GM21723 (cell line): ENCODE results near the gene TP53I13.

Experiments
- ATAC-seq: cut with Tn5 transposase; IDR thresholded peaks from one replicate; pipeline ENCODE4 v1.9.1; 2021; ENCODE audit warnings: mild to moderate bottlenecking, moderate library complexity; ENCODE audit not compliant: unreplicated experiment

The TP53I13 gene

DNA sequence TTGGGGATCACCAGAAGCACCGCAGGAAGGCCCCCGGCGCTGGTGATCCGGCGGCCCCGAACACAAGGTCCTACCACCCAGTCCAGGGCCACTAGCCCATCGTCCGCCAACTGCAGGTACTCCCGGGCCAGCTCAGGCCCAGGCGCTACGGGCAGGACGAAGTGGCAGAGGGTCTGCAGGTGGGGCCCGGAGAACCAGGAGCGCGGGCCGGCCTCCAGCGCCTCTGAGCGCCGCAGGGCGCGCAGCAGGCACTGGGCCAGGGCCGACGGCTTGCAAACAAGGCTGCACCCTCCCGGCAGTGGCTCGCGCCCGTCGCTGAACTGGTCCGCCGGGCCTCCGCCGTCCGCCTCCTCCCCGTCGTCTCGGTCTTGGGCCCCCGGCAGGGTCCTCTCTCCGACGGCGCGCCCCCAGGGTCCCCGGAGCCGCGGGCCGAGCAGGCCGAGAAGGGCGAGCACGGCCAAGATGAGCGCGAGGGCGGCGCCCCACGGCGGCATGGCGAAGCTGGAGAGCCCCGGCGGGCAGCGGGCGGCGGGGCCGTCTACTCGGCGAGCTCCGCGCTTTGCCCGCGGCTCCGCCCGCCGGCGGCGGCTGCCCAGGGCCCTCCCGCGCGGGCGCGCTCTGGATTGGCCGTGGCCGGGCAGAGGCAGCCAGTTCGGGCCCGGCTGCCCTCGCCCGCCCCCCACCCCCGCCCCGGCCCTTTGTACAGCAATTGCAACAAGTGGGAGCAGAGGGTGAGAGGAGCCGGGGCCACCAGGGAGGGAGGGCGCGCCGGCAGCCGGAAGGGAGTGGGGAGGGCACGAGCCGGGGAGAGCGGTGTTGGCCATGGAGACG is 1.8 kb upstream of the TP53I13 start, which contains the start of gene ABHD15:
ABHD15 (minus strand) TSS at position 565 of the 831 bp plus-strand sequence; CDS start at position 494, 71 bp downstream.
- ATAC-seq, result peak; percentile 21

DNA sequence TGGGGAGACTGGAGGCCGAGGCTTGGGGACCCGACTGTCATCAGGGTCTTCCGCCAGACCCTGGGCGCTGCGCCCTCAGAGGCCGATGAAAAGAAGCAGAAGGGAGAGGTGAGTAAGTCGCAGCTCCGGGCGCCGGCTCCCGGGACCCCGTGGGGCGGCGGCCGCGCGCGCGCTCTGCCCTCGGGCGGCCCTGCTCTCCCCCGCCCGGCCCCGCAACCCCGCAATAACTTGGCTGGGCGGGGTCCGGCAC is 1.3 kb upstream of the TP53I13 start:
- ATAC-seq, result peak; percentile 20

DNA sequence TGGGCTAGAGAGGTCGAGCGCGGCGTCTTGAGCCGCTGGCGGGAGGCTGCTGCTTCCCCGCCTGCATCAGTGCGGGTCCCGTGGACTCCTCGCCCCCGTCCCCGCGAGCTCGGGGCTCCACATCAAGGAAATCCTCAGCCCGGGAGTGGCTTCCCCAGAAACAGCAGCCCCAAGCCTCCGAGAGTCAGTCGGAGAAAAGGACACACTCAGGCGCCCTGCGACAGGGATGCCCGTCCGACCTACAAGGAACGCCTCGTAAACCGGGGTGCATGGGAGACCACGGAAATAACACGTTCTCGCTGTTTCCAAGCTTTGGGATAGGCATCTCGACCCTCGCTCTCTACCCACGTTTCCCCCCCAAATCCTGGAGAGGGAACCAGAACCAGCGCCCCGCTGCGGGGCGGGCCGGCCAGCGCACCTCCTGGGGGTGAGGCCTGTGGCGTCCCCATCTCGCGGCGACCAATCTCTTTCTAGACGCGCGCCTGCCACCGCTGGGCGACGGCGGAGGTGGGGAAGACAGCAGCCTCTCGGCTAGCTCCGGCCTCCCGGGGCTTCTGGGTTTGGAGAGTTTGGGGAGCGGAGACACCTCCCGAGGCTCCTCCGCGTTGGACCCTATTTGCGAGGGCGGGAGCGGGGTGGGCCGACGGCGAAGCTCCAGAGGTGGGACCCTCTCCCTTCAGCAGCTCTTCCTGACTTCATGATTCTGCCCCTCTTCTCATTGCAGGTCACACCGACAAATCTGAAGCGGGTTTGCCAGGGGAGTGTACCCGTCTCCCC is 759 bp upstream of the TP53I13 start:
- peak; percentile 54 for ATAC-seq

DNA sequence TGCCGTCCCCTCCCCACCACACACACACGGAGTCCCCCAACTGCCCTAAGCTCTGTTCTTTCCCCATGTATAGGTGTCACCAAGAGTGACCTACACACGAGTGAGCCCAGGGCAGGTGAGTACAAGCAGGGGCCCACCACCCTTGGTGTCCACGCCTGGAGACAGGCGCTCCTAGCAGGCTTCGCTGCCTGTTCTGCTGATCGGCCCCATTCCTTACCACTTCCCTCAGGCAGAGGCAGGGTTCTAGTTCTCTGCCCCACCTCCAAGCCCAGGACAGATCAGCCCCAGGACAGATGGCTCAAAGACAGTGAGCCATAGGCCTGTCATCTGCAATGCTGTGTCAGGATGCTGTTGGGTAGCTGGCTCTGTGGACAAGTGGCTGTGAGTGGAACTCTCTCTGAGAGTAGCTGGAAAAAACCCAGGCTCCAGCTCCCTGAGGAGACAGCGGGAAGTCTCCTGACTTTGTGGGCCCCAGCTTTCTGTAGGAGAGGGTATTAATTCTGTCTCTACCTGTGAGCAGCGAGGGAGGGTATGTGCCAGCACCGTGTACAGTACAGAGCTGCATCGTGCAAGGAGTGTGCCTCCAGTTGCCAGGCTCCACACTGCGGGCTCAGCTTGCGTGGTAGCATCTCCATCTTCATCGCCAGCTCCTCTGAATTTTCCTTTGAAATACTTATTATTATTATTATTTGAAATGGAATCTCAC is 897 bp downstream of the TP53I13 start:
- ATAC-seq, result no peak

DNA sequence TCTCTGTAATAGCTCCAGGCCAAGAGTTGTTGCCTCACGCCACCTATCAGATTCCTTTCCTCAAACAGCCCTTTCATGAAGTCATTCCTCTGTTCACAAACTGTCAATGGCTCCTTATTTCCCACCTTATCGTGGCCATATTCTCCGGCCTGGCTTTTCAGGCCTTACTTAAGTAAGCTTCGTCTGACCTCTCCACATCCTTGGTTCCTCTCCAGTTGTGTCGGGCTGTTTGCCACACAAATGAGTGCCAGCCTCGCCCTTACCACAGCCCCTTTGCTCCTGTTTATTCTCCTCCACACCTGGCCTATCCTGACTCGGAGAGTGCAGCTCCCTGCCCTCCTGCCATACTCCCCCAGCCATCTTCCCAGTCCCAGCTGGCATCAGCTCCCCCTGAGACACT is 2.0 kb downstream of the TP53I13 start:
- ATAC-seq, result no peak

DNA sequence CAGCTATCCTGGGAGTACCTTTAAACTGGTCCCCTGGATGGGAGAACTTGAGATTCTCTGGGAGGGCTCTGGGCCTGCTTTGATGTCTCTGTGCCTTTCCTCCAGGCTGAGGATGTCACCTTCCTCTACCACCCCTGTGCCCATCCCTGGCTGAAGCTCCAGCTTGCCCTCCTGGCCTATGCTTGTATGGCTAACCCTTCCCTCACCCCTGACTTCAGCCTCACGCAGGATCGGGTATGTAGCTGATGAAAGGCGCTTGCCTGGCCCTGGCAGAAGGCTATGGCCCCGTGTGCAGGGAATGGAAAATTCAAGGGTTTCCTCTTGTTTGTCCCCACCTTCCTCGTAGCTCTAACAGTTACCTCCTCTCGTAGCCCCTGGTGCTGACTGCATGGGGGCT is 3.0 kb downstream of the TP53I13 start:
- ATAC-seq, result no peak

DNA sequence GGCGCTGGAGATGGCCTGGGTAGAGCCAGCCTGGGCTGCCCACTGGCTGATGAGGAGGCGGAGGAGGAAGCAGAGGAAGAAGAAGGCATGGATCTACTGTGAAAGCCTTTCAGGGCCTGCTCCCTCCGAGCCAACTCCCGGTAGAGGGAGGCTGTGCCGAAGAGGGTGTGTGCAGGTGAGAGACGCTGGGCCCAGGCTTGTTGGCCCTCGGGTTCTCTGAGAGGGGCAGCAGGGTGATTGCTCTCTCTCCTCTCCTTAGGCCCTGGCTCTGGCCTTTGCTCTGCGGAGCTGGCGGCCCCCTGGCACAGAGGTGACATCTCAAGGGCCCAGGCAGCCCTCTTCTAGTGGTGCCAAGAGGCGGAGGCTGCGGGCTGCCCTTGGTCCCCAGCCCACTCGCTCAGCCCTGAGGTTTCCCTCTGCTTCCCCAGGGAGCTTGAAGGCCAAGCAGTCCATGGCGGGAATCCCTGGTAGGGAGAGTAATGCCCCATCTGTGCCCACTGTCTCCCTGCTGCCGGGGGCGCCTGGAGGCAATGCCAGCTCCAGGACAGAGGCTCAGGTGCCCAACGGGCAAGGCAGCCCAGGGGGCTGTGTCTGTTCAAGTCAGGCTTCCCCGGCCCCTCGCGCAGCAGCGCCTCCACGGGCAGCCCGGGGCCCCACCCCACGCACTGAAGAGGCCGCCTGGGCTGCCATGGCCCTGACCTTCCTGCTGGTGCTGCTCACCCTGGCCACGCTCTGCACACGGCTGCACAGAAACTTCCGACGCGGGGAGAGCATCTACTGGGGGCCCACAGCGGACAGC is 3.6 kb downstream of the TP53I13 start:
- ATAC-seq, result no peak

DNA sequence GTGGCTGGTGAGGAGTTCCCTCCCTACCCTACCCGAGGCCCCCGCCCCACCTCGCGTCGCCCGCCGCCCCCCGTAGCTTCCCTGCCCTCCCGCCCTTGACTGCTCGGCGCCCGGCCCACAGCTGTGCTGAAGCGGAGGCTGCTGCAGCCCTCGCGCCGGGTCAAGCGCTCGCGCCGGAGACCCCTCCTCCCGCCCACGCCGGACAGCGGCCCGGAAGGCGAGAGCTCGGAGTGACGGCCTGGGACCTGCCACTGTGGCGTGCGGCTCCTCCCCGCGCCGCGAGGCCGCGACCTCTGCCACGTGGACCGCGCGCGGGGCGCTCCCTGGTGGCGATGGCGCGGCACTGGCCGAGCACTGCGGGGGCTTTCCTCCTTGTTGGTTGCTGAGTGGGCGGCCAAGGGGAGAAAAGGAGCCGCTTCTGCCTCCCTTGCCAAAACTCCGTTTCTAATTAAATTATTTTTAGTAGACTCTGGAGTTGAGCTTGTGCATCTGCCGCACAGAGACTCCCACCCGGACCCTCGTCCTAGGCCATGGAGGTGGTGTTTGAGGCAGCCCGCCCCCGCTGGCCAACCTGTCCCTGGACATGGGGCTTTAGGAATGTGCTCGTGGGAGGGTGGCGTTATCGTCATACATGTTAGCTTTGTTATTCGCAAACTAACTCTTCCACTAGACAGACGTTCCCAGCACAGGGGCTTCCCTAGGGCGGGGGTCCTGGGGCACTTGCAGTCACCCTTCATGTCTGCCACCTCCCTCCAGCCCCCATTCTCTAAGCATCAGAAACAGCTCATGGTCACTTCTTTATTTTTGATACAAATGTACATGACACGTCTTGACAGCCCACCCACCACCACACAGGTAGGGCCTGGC is 4.4 kb downstream of the TP53I13 start:
- no peak for ATAC-seq

DNA sequence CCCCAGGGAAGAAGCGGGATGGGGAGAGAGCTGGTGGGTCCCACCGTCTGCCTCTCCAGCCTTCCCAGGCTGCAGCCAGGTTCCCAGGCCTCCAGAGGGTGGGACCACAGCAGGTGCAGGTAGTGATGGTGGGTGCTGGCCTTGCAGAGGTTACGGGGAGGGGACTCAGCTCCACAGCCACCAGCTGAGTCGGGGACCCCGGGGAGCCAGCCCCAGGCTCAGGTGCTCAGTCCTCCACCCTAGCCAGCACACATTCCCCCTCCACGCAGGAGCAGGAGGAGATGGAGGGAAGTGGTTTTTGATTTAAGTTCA is 5.0 kb downstream of the TP53I13 start:
- no peak for ATAC-seq

DNA sequence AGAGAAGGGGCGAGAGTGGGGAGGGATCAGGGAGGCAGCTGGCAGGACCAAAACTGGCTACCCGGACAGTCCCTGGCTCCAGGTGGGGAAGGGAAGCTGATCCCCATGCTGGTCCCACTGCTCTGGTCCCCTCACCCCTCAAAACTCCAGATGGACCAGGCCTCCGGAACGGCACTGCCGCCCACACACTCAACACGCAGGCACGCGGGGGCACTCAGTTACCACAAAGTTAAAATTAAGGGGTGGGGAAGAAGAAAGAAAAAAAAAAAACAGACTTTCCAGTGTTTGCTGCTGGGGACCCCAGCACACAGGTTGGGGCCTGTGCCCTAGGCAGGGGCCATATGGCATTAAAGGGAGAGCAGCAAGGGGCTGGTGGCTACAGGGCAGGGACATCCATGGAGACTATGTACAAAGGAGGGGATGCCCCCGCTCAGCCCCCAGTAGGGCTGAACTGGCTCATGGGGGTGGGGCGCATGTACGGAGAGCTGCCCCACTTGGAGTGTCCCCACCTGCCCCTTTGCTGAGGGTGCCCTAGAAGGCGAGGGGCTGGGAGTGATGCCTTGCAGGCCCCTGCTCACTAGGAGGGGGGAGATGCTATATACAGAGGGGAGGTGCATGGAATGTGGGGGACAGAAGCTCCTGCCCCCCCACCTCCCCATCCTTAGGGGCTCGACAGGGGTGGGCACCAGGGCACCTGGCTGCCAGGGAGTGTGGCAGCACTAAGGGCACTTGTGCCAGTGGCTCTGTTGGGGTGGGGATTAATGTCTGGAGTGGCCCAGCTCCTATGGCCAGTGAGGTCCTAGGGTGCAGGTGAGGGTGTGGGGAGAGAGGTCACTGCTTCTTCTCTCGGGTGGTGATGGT is 5.6 kb downstream of the TP53I13 start:
- ATAC-seq, result no peak

DNA sequence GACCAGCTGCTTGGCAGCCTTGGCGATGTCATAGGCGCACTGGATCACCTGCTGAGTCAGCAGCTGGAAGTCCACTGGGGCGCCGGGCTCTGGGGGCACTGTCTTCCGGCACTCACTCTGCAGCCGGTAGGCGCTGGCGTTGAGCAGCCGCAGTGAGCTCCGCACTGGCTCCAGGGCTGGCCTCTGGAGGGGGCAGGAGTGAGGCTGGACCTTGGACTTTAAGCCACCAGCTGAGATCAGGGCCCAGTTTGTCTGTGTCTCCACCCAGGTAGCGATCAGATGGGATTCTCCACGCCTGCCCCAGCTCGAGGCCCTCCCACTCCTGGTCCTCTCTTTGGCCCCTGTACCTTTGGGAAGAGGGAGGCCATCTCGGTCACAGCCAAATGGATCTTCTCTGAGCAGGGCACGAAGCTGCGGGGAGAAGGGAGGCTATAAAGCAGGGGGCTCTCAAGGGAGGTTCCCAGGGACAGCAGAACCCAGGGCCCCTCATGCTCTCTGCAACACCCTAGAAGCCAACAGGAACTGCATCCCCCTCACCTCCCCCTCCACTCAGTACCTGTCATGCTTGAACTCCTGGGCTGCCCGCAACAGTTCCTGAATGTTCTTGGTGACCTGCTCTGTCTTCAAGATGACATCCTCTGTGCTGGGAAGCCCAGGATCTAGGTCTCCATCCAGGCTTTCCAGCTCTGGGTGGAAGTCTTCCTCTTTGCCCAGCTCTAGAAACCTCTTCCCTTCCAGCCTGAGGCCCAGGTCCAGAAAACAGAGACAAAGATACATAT is 6.4 kb downstream of the TP53I13 start:
- ATAC-seq, result no peak

DNA sequence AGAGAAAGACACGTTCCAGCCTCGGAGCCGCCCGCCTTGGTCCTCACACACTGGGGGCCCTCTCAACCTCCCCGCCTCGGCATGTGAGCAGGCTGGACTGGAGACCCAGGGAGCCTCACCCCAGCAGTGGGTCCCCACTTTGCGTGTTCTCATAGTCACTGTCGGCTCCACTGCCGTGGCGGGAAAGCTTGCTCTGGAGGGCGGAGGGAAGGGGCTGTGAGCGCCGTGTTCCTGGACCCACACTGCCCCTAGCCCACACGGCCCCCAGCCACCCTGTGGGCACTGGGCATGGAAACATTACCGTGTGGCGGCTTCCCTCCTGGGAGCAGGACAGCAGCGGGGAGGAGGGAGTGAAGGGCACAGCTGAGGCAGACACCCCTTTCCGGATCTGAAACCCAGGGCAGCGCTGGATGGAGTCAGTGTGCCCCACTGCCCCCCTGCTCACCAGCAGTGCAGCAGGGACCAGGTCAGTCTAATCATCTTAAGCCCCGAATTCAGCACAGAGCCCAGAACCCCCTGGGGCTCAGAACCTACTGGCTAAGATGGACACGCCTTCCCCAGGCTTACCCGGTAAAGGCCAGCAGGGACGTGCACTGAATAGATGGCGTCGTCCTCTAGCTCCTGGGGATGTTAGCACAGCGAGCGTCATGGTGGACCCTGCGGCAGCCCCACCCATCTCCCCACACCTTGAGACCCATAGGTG is 7.2 kb downstream of the TP53I13 start:
- no peak for ATAC-seq

DNA sequence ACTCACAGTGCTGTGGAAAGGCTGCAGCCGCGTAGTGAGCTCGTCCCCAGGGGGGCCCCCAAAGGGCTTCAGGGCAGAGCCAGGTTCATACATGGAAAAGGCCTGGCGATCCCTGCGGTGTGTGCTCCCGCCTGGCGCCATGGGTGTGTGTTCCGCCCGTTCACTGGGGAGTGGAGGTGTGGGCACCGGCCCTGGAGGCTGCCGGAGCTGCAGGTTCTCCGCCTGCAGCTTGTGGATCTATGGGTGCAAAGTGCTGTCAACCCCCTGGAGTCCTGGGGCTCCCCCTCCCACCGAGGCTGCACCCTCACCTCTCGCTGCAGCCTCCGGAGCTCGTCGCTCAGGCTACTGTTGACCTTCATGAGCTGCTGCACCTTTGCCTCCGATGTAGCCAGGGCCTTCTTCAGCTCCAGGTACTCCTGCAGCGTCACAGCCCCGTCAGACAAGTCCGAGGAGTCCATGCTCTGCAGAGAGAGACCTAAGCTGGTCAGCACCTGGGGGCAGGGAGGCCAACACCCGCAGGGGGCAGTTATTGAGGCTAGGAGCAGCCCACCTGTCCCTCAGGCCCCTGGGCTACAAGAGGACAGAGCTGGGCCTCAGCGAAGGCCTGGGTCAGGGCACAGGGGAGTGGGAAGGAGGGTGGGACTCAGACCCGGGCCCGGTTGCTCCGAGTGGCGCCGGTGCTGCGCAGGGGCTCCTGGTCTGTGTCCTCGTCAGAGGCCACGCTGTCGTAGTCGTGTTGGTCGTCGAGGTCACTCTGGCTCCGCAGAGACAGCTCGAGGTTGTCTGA is 7.9 kb downstream of the TP53I13 start:
- no peak for ATAC-seq

DNA sequence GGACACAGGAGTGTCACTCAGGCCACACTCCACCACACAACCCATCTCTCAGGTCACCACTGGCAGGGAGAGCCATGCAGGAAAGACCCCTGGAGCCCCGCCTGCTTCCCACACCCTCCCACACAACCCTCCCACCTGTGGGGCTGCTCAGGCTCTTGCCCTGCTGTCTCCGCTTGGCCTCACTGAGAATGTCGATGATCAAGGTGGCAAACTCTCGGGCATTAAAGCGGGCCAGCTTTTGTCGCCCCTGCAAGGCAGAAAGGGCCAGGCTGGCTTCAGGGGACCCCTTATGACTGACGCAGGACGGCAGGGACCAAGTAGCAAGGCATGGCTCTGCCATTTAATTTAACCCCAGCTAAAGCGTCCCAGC is 8.5 kb downstream of the TP53I13 start:
- no peak for ATAC-seq

DNA sequence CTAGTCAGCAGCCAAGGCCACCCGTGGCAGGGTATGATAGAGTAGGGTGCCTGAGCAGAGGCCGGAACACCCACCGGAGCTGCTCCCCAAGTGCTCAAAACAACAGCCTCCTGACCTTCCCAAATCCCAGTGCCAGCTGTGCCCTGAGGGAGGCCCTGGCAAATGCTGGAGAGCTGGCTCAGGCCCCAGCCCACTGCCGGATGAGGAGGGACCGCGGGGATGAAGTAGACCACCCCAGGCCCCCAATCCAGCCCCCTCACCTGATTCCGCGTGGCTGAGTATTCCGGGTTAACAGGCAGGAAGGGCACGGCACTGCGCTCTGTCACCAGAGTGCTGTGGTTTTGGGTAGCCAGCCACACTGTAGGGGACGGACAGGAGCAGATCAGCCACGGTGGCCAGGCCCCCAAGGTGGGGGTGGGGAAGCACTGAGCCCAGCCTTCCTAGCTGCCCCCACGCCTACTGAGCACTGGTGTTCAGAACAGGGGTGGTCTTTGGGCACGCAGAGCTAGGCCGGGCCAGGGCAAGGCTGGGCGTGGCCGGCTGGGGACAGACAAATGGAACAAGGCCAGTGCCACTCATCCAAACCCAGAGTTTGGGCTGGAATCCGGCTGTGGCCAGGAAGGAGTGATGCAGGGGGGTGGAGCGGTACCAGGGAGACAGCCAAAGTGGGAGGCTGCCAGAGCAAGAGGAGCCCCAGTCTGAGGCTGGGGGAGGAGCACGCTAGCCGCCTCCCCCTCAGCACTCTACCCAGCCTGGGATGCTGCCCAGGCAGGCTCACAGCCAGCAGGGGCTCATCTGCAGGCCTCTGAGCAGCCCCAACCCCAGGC is 9.1 kb downstream of the TP53I13 start:
- ATAC-seq, result no peak
